ENCODE data around the gene PEBP1. TPM values are rescaled to one million over a fixed set of nuclear protein-coding genes. Genes with fewer than 3 reads are reported as not detected.

PEBP1 gene
- total RNA-seq, 1 experiment from 2014 or later = 134 TPM

- H3K4me3 ChIP-seq (ENCODE audit: low read depth, low read length) = no peak overlapping the region
- CTCF ChIA-PET = no interaction called here
- no peaks in the 10 kb centered on the region for H3K9me3 ChIP-seq
- peak in 1 of 2 experiments; percentile 12 for DNase-seq
- Mint-ChIP-seq H3K36me3 (ENCODE audit: insufficient read depth, unreplicated experiment) (no peaks in the 10 kb centered on the region), H3K4me3 (ENCODE audit: unreplicated experiment) (no peak overlapping the region), H3K4me1 (ENCODE audit: low read depth, unreplicated experiment) (peaks cover 6% of the 10 kb centered on the region), H3K27ac (ENCODE audit: unreplicated experiment) (peak overlapping the region; percentile 4), H3K9me3 (ENCODE audit: unreplicated experiment) (no peaks in the 10 kb centered on the region), H3K27me3 (ENCODE audit: insufficient read depth, unreplicated experiment) (no peaks in the 10 kb centered on the region)
- POLR2A ChIA-PET = no interaction called here
- TF ChIP-seq CTCF (IDR thresholded peaks at IDR 0.05; ENCODE audit: insufficient read depth in 1 of 2, low read depth in 1 of 2, low read length in 1 of 2, severe bottlenecking in 1 of 2, unreplicated experiment in 1 of 2) = no peak
- intact Hi-C loops (cut with micrococcal nuclease; ENCODE audit: unreplicated experiment) = no loop called here
- H3K27me3 ChIP-seq (replicated peaks; ENCODE audit: control insufficient read depth, insufficient read depth, low read length) = no peaks in the 10 kb centered on the region
- BruUV-seq (replicated peaks) = no TSS peak
- H3K36me3 ChIP-seq (ENCODE audit: control insufficient read depth, insufficient read depth, low read length) = peaks cover 2% of the 10 kb centered on the region; the same call in 1 of the 2 replicates
- peaks cover 33% of the 10 kb centered on the region for H3K4me1 ChIP-seq
Measured at GRCh38 chr12:118098401-118098800, 37.5 kb upstream of the PEBP1 start.

- peak overlapping the region; percentile 4 for H3K27ac Mint-ChIP-seq (ENCODE audit: unreplicated experiment)
- no TSS peak for BruUV-seq (replicated peaks)
- Histone ChIP-seq H3K4me3 (ENCODE audit: low read depth, low read length) (no peak overlapping the region), H3K36me3 (ENCODE audit: control insufficient read depth, insufficient read depth, low read length) (peaks cover 2% of the 10 kb centered on the region; the same call in 1 of the 2 replicates), H3K9me3 (no peaks in the 10 kb centered on the region), H3K27me3 (replicated peaks; ENCODE audit: control insufficient read depth, insufficient read depth, low read length) (no peaks in the 10 kb centered on the region), H3K4me1 (peaks cover 33% of the 10 kb centered on the region)
- no peak for DNase-seq
- ChIA-PET POLR2A (no interaction called here), CTCF (no interaction called here)
- no peaks in the 10 kb centered on the region for H3K27me3 Mint-ChIP-seq (ENCODE audit: insufficient read depth, unreplicated experiment)
- no peaks in the 10 kb centered on the region for H3K36me3 Mint-ChIP-seq (ENCODE audit: insufficient read depth, unreplicated experiment)
- intact Hi-C loops (cut with micrococcal nuclease; ENCODE audit: unreplicated experiment) = no loop called here
- TF ChIP-seq CTCF (IDR thresholded peaks at IDR 0.05; ENCODE audit: insufficient read depth in 1 of 2, low read depth in 1 of 2, low read length in 1 of 2, severe bottlenecking in 1 of 2, unreplicated experiment in 1 of 2) = no peak
- no peaks in the 10 kb centered on the region for H3K9me3 Mint-ChIP-seq (ENCODE audit: unreplicated experiment)
- peaks cover 6% of the 10 kb centered on the region for H3K4me1 Mint-ChIP-seq (ENCODE audit: low read depth, unreplicated experiment)
- H3K4me3 Mint-ChIP-seq (ENCODE audit: unreplicated experiment) = no peak overlapping the region
Measured at GRCh38 chr12:118098911-118099671, 36.8 kb upstream of the PEBP1 start.

GRCh38 chr12:118101051-118101450 lies 34.9 kb upstream of the PEBP1 start:
- intact Hi-C loops (cut with micrococcal nuclease; ENCODE audit: unreplicated experiment) = no loop called here
- POLR2A ChIA-PET = no interaction called here
- Mint-ChIP-seq H3K4me1 (ENCODE audit: low read depth, unreplicated experiment) (peaks cover 6% of the 10 kb centered on the region), H3K4me3 (ENCODE audit: unreplicated experiment) (no peak overlapping the region), H3K9me3 (ENCODE audit: unreplicated experiment) (no peaks in the 10 kb centered on the region), H3K27me3 (ENCODE audit: insufficient read depth, unreplicated experiment) (no peaks in the 10 kb centered on the region), H3K27ac (ENCODE audit: unreplicated experiment) (no peak overlapping the region), H3K36me3 (ENCODE audit: insufficient read depth, unreplicated experiment) (no peaks in the 10 kb centered on the region)
- Histone ChIP-seq H3K4me3 (ENCODE audit: low read depth, low read length) (no peak overlapping the region), H3K36me3 (ENCODE audit: control insufficient read depth, insufficient read depth, low read length) (no peaks in the 10 kb centered on the region), H3K27me3 (replicated peaks; ENCODE audit: control insufficient read depth, insufficient read depth, low read length) (no peaks in the 10 kb centered on the region), H3K4me1 (peaks cover 33% of the 10 kb centered on the region), H3K9me3 (no peaks in the 10 kb centered on the region)
- CTCF ChIA-PET = no interaction called here
- no TSS peak for BruUV-seq (replicated peaks)
- DNase-seq = no peak
- TF ChIP-seq CTCF (IDR thresholded peaks at IDR 0.05; ENCODE audit: insufficient read depth in 1 of 2, low read depth in 1 of 2, low read length in 1 of 2, severe bottlenecking in 1 of 2, unreplicated experiment in 1 of 2) = no peak
